ENCODE results near the gene MORN1. TPM values are rescaled to one million over a fixed set of nuclear protein-coding genes. Genes with fewer than 3 reads are reported as not detected.
"Not testable (repeated sequence)": the region's sequence is repeated elsewhere in the genome, so short reads cannot be mapped to it uniquely, and the experiment has no call there.

MORN1 gene
- total RNA-seq, result 1 to 10 TPM; 2.4 to 8.2 (median 3.8) TPM
- polyA plus RNA-seq, result 1 to 10 TPM; 2.2 to 4.0 TPM
- long read RNA-seq, donor 1, partial matches to known transcripts, result 0 of 3 reads
- long read RNA-seq, donor 1, other reads (novel, unspliced or antisense), result 3 of 3 reads
- long read RNA-seq, donor 2, partial matches to known transcripts, result 5 of 8 reads
- long read RNA-seq, donor 2, other reads (novel, unspliced or antisense), result 3 of 8 reads
- long read RNA-seq, donor 3, partial matches to known transcripts, result 1 of 3 reads
- long read RNA-seq, donor 3, other reads (novel, unspliced or antisense), result 0 of 3 reads

- peak within 1 kb of the TSS; percentile 67 to 95 (median 84) for H3K27ac ChIP-seq
- H3K4me3 ChIP-seq, result peak within 1 kb of the TSS; percentile 75 to 99 (median 84)
- no peaks in the 10 kb centered on the region for H3K27me3 ChIP-seq
- intact Hi-C loops (cut with DNase I), result loop anchor here in 1 of 10 donors (5.0 kb wide), 1 partner anchor 259 kb away; no protein-coding TSS in a partner anchor
- DNase-seq (peak; percentile 99 to 100 (median 100)), ATAC-seq (peak; percentile 95 to 99 (median 97))
- peaks cover 5 to 48% (median 26%) of the 10 kb centered on the region in 12 donors for H3K4me1 ChIP-seq
- no peaks in the 10 kb centered on the region for H3K9me3 ChIP-seq
- TF ChIP-seq CTCF (IDR thresholded peaks at IDR 0.05) (peak in 2 of 12 donors; percentile 8 to 21), POLR2A (IDR thresholded peaks at IDR 0.05) (peak; percentile 12 to 87)
- 0 to 2% (median 1%) methylated on average over 29 to 103 of the region's 103 CpGs for WGBS, 4 donors
- H3K36me3 ChIP-seq, result peaks cover 0 to 38% (median 16%) of the 10 kb centered on the region in 9 donors
Observed at GRCh38 chr1:2391041-2391930, at the start of gene MORN1, which contains the start of gene RER1. Gene MORN1, minus strand, starts transcription at chr1:2391554. Its CDS starts 21 bp downstream, at chr1:2391533. Gene RER1, plus strand, starts transcription at chr1:2391841. Its CDS starts 3,950 bp downstream, at chr1:2395791.

- intact Hi-C loops (cut with DNase I); H3K27ac ChIP-seq; H3K36me3 ChIP-seq; H3K9me3 ChIP-seq; H3K4me3 ChIP-seq: not testable (repeated sequence)
- peak in 1 of 4 donors; percentile 24 for ATAC-seq
- Histone ChIP-seq H3K4me1 (peaks cover 0 to 10% (median 0%) of the 10 kb centered on the region in 12 donors), H3K27me3 (peaks cover 24 to 48% (median 35%) of the 10 kb centered on the region in 9 donors)
- 87 to 93% (median 92%) methylated on average over 22 to 23 of the region's 23 CpGs for WGBS, 4 donors
- peak in 1 of 5 donors; percentile 29 for DNase-seq
Observed at GRCh38 chr1:2440346-2440745, 49.0 kb upstream of the MORN1 start.

GRCh38 chr1:2439369-2439768 is 48.0 kb upstream of the MORN1 start:
- peaks cover 20 to 43% (median 29%) of the 10 kb centered on the region in 9 donors for H3K27me3 ChIP-seq

More at GRCh38 chr1:2439369-2439768, 48.0 kb upstream of the MORN1 start:
- Histone ChIP-seq H3K4me3 (no peak overlapping the region), H3K4me1 (peaks cover 0 to 10% (median 0%) of the 10 kb centered on the region in 12 donors), H3K27ac (no peak overlapping the region), H3K9me3 (no peaks in the 10 kb centered on the region), H3K36me3 (no peaks in the 10 kb centered on the region)
- WGBS, 4 donors, result 51 to 65% (median 61%) methylated on average over 9 to 15 of the region's 15 CpGs
- ATAC-seq (no peak), DNase-seq (no peak)
- no peak for TF ChIP-seq POLR2A (IDR thresholded peaks at IDR 0.05)
- TF ChIP-seq CTCF (IDR thresholded peaks at IDR 0.05), result no peak
- intact Hi-C loops (cut with DNase I), result loop anchor here in 1 of 10 donors (10.0 kb wide), 1 partner anchor 215 kb away; no protein-coding TSS in a partner anchor
